Measurements from ENCODE around the gene BLOC1S4.

The BLOC1S4 gene

GRCh38 chr4:6740347-6740746 lies 24.4 kb downstream of the BLOC1S4 start:
- TF ChIP-seq CTCF (IDR thresholded peaks at IDR 0.05; ENCODE audit: low read depth, low read length, missing control alignments): no peak
- no peak for DNase-seq (ENCODE audit: extremely low read depth, low read depth)

DNA sequence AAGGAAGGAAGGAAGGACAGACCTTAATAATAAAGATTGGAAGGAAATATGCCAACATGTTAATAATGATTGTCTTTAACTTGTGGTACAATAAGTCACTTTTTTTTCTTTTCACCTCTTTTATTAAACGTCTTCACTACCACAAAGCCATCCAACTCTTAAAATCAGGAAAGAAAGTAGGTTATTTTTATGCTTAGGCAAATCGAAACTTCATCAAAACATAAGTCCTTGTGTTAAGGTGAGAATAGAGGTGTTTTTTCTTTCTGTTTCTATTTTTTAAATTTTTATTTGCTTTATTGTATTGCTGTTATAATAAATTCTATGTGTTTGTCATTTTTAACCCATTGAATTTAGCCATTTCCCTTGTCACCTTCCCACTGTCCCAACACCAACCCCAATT lies 26.5 kb downstream of the BLOC1S4 start:
- no peak for TF ChIP-seq CTCF (IDR thresholded peaks at IDR 0.05; ENCODE audit: low read depth, low read length, missing control alignments)
- no peak for DNase-seq (ENCODE audit: extremely low read depth, low read depth)
- no peak overlapping the region for H3K4me3 ChIP-seq (replicated peaks; ENCODE audit: low read depth, low read length)

More at GRCh38 chr4:6740347-6740746, 24.4 kb downstream of the BLOC1S4 start:
- no peak overlapping the region for H3K4me3 ChIP-seq (replicated peaks; ENCODE audit: low read depth, low read length)

DNA sequence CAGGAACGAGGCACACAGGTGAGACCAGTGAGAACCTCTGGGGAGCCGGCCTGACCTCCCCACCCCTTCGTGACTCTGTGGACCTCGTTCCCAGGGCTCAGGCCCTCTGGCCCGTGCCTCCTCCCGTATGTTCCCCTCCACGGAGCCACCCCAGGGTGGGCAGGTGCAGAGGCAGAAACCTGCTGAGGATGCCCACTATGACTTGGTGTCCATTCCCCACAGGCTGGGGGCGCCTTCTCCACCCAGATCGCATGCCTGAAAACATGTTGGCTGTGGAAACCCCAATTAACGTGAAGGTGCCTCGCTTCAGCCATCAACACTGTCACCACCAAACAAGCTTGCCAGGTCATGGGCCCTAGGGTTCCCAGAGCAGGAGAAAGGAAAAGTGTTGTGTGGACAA lies 27.0 kb downstream of the BLOC1S4 start:
- H3K4me3 ChIP-seq (replicated peaks; ENCODE audit: low read depth, low read length): no peak overlapping the region
- TF ChIP-seq CTCF (IDR thresholded peaks at IDR 0.05; ENCODE audit: low read depth, low read length, missing control alignments): no peak
- DNase-seq (ENCODE audit: extremely low read depth, low read depth): no peak

DNA sequence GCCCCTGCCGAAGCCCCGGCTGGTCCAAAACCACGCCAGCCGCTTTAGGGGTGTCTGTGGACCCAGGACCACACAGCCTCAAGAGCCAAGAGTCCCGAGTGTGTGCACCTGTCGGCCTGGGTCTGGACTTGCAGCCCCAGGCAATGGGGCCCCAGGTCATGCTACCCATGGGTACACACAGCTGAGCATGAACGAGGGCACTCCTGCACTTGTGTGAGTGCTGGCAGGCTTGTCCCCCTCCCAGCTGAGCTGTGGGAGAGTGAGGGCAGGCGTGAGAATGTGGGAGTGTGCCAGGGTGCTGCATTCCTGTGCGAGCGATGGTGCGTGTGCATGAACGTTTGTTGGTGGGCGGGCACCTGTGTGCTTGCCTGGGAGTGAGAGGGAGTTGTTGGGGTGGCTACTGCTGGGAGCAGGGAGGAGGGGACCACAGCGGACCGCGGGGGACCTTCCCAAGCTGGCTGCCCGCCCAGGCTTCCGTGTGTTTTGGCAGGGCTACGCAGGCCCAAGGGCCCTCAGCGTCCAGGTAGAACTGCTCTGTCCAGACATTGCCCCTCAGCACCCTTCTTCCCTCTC lies 30.8 kb downstream of the BLOC1S4 start:
- no peak for TF ChIP-seq CTCF (IDR thresholded peaks at IDR 0.05; ENCODE audit: low read depth, low read length, missing control alignments)
- DNase-seq (ENCODE audit: extremely low read depth, low read depth): no peak
- no peak overlapping the region for H3K4me3 ChIP-seq (replicated peaks; ENCODE audit: low read depth, low read length)

- no peak overlapping the region for H3K4me3 ChIP-seq (replicated peaks; ENCODE audit: low read depth, low read length)
- no peak for DNase-seq (ENCODE audit: extremely low read depth, low read depth)
- TF ChIP-seq CTCF (IDR thresholded peaks at IDR 0.05; ENCODE audit: low read depth, low read length, missing control alignments): no peak
Observed at GRCh38 chr4:6747294-6748051, 31.5 kb downstream of the BLOC1S4 start.

GRCh38 chr4:6748286-6748685 lies 32.3 kb downstream of the BLOC1S4 start:
- no peak overlapping the region for H3K4me3 ChIP-seq (replicated peaks; ENCODE audit: low read depth, low read length)
- no peak for DNase-seq (ENCODE audit: extremely low read depth, low read depth)
- TF ChIP-seq CTCF (IDR thresholded peaks at IDR 0.05; ENCODE audit: low read depth, low read length, missing control alignments): no peak

Data from HFF-Myc (cell line).